ENCODE results near the gene COX11. TPM values are rescaled to one million over a fixed set of nuclear protein-coding genes. Genes with fewer than 3 reads are reported as not detected.

The COX11 gene
- total and polyA plus RNA-seq, 2 donors (not counting 3 experiments of a cell fraction or from before 2014, with no cell fraction given): 47.3 to 55.9 TPM

GRCh38 chr17:54920819-54921218 is 47.6 kb downstream of the COX11 start:
- Histone ChIP-seq H2AFZ (ENCODE audit: low read depth, low read length) (no peak overlapping the region), H3K4me3 (replicated peaks in 1 of 3; ENCODE audit: insufficient read depth in 1 of 3, low read depth in 1 of 3, low read length in 3 of 3) (no peak overlapping the region), H3K9ac (replicated peaks; ENCODE audit: extremely low read depth, insufficient read depth, low read length) (no peak overlapping the region), H4K20me1 (replicated peaks; ENCODE audit: control insufficient read depth, extremely low read depth, insufficient read depth, low read length) (no peaks in the 10 kb centered on the region), H3K79me2 (ENCODE audit: control insufficient read depth, insufficient read depth, low read length) (no peaks in the 10 kb centered on the region), H3K27me3 (ENCODE audit: control insufficient read depth in 2 of 2, insufficient read depth in 2 of 2, low read length in 2 of 2) (no peaks in the 10 kb centered on the region), H3K4me2 (ENCODE audit: insufficient read depth, low read length) (no peak overlapping the region), H3K9me3 (replicated peaks; ENCODE audit: control insufficient read depth, insufficient read depth, low read length) (no peaks in the 10 kb centered on the region), H3K9me1 (replicated peaks; ENCODE audit: control insufficient read depth, extremely low read depth, insufficient read depth, low read length) (no peaks in the 10 kb centered on the region), H3K36me3 (ENCODE audit: control insufficient read depth in 2 of 2, extremely low read depth in 1 of 2, insufficient read depth in 2 of 2, low read length in 2 of 2) (no peaks in the 10 kb centered on the region), H3K27ac (ENCODE audit: insufficient read depth, low read depth, low read length) (no peak overlapping the region), H3K4me1 (ENCODE audit: control insufficient read depth, extremely low read depth, insufficient read depth, low read length) (no peaks in the 10 kb centered on the region)
- ChIA-PET POLR2A (no interaction called here), CTCF (no interaction called here)
- intact Hi-C loops (cut with micrococcal nuclease) (no loop called here), dilution Hi-C loops (cut with MboI; ENCODE audit: extremely low pct_ligation_motif_present, low sequenced_read_pairs) (no loop called here)
- BruUV-seq (replicated peaks): no TSS peak
- FAIRE-seq (no peak), DNase-seq (ENCODE audit: low read depth, low spot score) (no peak)
- TF ChIP-seq EZH2 (IDR thresholded peaks at IDR 0.05; ENCODE audit: borderline replicate concordance, low read depth, low read length, severe bottlenecking) (no peak), MYC (IDR thresholded peaks at IDR 0.05; ENCODE audit: low read depth, low read length) (no peak), MAX (IDR thresholded peaks at IDR 0.05; ENCODE audit: insufficient read depth, insufficient read length) (no peak), JUN (IDR thresholded peaks at IDR 0.05; ENCODE audit: borderline replicate concordance, insufficient read depth, insufficient read length, low read depth) (no peak), FOS (IDR thresholded peaks at IDR 0.05; ENCODE audit: borderline replicate concordance, insufficient read depth, low read length) (no peak), POLR2AphosphoS5 (IDR thresholded peaks at IDR 0.05; ENCODE audit: insufficient read depth, low read depth, low read length) (no peak), GATA2 (IDR thresholded peaks at IDR 0.05; ENCODE audit: insufficient read depth, insufficient read length, low read depth, low read length) (no peak), CTCF (IDR thresholded peaks at IDR 0.05; ENCODE audit: extremely low read depth in 1 of 2, insufficient read depth in 1 of 2, low read depth in 1 of 2, low read length in 2 of 2) (no peak), POLR2A (IDR thresholded peaks at IDR 0.05; ENCODE audit: low read depth, low read length) (no peak)
